Measurements from ENCODE around the gene C4orf50. TPM values are rescaled to one million over a fixed set of nuclear protein-coding genes. Genes with fewer than 3 reads are reported as not detected.

Gene C4orf50
- total and polyA plus RNA-seq, 2 of the 13 experiments (the other 11 are each of a cell fraction or from before 2014, with no cell fraction given) = not detected

DNA sequence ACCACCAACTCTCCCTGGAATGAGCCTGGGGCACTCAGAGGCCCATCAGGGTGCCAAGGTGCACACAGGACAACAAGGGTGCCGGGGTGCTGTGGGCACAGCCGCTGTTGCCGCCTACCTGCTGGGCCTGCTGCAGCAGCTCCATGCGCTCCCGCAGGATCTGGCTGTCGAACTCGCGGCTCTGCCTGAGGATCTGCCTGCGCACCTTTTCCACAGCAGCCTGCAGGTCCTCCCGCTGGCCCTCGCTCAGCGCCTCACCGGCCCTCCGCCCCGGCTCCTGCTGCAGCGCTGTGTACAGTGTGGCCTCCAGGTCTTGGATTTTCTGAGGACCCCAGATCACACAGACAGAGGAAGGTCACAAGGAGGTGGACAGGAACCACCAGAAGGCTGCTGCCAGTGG is 17.6 kb upstream of the C4orf50 start (continued):
- TF ChIP-seq ZNF337 (CRISPR knock-in tag; IDR thresholded peaks at IDR 0.05; ENCODE audit: borderline replicate concordance, low read depth) = no peak

DNA sequence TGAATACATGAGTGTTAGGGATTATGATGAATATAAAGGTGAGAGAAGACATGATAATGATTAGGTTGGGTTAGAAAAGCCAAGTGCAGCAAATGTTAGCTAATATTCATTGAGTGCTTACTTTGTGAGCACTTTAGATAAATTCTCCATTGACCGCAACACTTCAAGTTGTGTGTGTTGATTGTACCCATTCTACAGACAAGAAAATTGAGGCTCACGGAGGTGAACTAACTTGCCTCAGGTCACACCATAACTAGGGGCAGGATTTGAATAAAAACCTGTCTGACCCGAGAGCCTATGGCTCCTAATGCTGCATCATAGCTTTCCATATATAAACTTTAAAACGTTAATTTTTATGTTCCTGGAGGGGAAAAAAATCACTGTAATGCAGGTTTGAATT is 15.2 kb upstream of the C4orf50 start:
- Histone ChIP-seq H2AFZ (ENCODE audit: low read length) (no peak overlapping the region), H3K4me1 (ENCODE audit: insufficient read depth, low read length) (no peaks in the 10 kb centered on the region), H3K27me3 (ENCODE audit: control insufficient read depth in 1 of 2, insufficient read depth in 2 of 2, low read length in 2 of 2) (peaks cover 2 to 24% of the 10 kb centered on the region in 2 experiments), H3K79me2 (ENCODE audit: insufficient read depth, low read length) (no peaks in the 10 kb centered on the region), H3K9ac (ENCODE audit: insufficient read depth, low read depth, low read length) (no peak overlapping the region), H3K27ac (ENCODE audit: extremely low read length, insufficient read depth, low read length) (no peak overlapping the region), H4K20me1 (ENCODE audit: insufficient read depth, low read length) (no peaks in the 10 kb centered on the region), H3K36me3 (replicated peaks in 1 of 2; ENCODE audit: control insufficient read depth in 1 of 2, insufficient read depth in 2 of 2, low read length in 2 of 2) (no peaks in the 10 kb centered on the region), H3K9me3 (ENCODE audit: low read length) (no peaks in the 10 kb centered on the region), H3K4me2 (ENCODE audit: low read depth, low read length) (no peak overlapping the region), H3K4me3 (replicated peaks in 1 of 3; ENCODE audit: insufficient read depth in 1 of 3, low read depth in 2 of 3, low read length in 3 of 3) (no peak overlapping the region)
- no TSS peak for BruUV-seq (replicated peaks)
- 26% methylated on average over 4 of the region's 4 CpGs for WGBS (ENCODE audit: low lambda C conversion rate)
- intact Hi-C loops (cut with micrococcal nuclease; ENCODE audit: unreplicated experiment) (no loop called here), in situ Hi-C loops (cut with HindIII; ENCODE audit: extremely low pct_ligation_motif_present, low pct_unique_long_range_greater_than_20kb) (no loop called here)
- DNase-seq (ENCODE audit: low spot score) (no peak), FAIRE-seq (no peak), ATAC-seq (no peak)
- POLR2A ChIA-PET = no interaction called here
- CTCF ChIA-PET (ENCODE audit: low intra/inter-chr PET ratio, low total read pairs) = no interaction called here
- TF ChIP-seq ZNF629 (CRISPR knock-in tag; conservative IDR thresholded peaks at IDR 0.05) (peak; percentile 52; the same call in 1 of the 2 replicates), ZNF557 (CRISPR knock-in tag; IDR thresholded peaks at IDR 0.05) (no peak), SRF (IDR thresholded peaks at IDR 0.05; ENCODE audit: low read depth, low read length) (no peak), CBX1 (IDR thresholded peaks at IDR 0.05; ENCODE audit: low read depth) (no peak), CC2D1A (CRISPR knock-in tag; IDR thresholded peaks at IDR 0.05) (no peak)
- TF ChIP-seq, protein P1, sequence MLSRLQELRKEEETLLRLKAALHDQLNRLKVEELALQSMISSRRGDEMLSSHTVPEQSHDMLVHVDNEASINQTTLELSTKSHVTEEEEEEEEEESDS (CRISPR knock-in tag; IDR thresholded peaks at IDR 0.05; ENCODE audit: borderline replicate concordance) = no peak

Data from HepG2 (cell line).